Measurements from ENCODE around the gene GTPBP2. TPM values are rescaled to one million over a fixed set of nuclear protein-coding genes. Genes with fewer than 3 reads are reported as not detected.
A peak's percentile ranks its signal among the peaks of the same experiment; 100 is the strongest.

Gene GTPBP2
- total and polyA plus RNA-seq, 2 of the 13 experiments (the other 11 are each of a cell fraction or from before 2014, with no cell fraction given) = 26.9 to 88.2 TPM

DNA sequence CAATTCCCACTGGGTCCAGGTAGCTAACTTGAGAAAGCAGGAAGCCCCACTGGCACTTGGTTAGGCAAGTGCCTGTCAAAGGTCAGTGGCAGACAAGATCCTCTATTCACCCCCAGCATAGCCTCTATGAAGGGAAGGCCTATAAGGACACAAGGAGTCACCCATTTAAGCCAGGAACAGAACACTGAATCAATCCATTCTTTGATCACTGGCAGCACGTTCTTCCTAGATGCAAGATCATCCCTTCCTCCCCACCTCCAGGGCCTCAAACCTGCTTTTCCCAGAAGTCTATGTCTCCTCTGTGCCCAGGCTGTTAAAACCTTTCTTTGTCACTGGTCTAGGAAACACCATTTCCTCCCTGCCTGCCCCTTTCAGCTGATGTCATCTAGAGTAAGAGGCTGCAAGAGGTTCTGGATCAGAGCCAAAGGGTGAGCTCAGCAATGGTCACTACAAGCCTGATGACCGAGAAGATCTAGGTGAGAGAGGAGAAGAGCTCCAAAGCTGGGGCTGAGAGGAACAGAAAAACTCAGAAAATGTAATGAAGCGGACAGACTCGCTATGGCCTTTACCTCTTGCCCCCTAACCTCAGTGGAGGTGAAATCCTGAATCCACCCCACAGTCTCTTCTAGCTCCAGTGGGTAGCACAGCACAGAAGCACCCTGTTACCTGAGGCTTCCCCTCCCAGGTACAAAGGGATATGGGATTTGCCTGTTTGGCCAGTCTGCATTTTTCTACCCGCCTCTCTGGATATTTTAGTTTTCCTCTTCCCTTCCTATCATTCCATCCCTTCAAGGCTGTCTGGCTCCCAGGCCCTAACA is 1.8 kb downstream of the GTPBP2 start (continued):
- TF ChIP-seq, protein P1, sequence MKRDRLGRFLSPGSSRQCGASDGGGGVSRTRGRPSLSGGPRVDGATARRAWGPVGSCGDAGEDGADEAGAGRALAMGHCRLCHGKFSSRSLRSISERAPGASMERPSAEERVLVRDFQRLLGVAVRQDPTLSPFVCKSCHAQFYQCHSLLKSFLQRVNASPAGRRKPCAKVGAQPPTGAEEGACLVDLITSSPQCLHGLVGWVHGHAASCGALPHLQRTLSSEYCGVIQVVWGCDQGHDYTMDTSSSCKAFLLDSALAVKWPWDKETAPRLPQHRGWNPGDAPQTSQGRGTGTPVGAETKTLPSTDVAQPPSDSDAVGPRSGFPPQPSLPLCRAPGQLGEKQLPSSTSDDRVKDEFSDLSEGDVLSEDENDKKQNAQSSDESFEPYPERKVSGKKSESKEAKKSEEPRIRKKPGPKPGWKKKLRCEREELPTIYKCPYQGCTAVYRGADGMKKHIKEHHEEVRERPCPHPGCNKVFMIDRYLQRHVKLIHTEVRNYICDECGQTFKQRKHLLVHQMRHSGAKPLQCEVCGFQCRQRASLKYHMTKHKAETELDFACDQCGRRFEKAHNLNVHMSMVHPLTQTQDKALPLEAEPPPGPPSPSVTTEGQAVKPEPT (CRISPR knock-in tag; IDR thresholded peaks at IDR 0.05; ENCODE audit: low read depth) = no peak
- no peak for TF ChIP-seq ARNTL (CRISPR knock-in tag; IDR thresholded peaks at IDR 0.05)
- peak; percentile 50 for TF ChIP-seq MED1 (CRISPR knock-in tag; IDR thresholded peaks at IDR 0.05)
- TF ChIP-seq HHEX (CRISPR knock-in tag; IDR thresholded peaks at IDR 0.05) = no peak
- peak; percentile 14; the same call in 1 of the 2 replicates for TF ChIP-seq ZFP36L2 (CRISPR knock-in tag; IDR thresholded peaks at IDR 0.05)
- peak; percentile 77 for TF ChIP-seq SAP130 (CRISPR knock-in tag; IDR thresholded peaks at IDR 0.05; ENCODE audit: low read depth)
- no peak; the same call in 1 of the 2 replicates for TF ChIP-seq ZSCAN9 (CRISPR knock-in tag; IDR thresholded peaks at IDR 0.05; ENCODE audit: borderline replicate concordance)
- peak; percentile 83 for TF ChIP-seq ATF7 (IDR thresholded peaks at IDR 0.05)
- no peak for TF ChIP-seq ATF7 (CRISPR knock-in tag; IDR thresholded peaks at IDR 0.05)
- TF ChIP-seq, protein P2, sequence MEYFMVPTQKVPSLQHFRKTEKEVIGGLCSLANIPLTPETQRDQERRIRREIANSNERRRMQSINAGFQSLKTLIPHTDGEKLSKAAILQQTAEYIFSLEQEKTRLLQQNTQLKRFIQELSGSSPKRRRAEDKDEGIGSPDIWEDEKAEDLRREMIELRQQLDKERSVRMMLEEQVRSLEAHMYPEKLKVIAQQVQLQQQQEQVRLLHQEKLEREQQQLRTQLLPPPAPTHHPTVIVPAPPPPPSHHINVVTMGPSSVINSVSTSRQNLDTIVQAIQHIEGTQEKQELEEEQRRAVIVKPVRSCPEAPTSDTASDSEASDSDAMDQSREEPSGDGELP (IDR thresholded peaks at IDR 0.05; ENCODE audit: borderline replicate concordance, low read depth) = peak; percentile 67; the same call in 1 of the 2 replicates
- peak; percentile 46; the same call in 1 of the 2 replicates for TF ChIP-seq KAT8 (CRISPR knock-in tag; IDR thresholded peaks at IDR 0.05)
- peak; percentile 24; the same call in 1 of the 2 replicates for TF ChIP-seq TAF1 (CRISPR knock-in tag; IDR thresholded peaks at IDR 0.05)
- TF ChIP-seq, protein P3, sequence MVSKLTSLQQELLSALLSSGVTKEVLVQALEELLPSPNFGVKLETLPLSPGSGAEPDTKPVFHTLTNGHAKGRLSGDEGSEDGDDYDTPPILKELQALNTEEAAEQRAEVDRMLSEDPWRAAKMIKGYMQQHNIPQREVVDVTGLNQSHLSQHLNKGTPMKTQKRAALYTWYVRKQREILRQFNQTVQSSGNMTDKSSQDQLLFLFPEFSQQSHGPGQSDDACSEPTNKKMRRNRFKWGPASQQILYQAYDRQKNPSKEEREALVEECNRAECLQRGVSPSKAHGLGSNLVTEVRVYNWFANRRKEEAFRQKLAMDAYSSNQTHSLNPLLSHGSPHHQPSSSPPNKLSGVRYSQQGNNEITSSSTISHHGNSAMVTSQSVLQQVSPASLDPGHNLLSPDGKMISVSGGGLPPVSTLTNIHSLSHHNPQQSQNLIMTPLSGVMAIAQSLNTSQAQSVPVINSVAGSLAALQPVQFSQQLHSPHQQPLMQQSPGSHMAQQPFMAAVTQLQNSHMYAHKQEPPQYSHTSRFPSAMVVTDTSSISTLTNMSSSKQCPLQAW (CRISPR knock-in tag; IDR thresholded peaks at IDR 0.05) = 0 out of 2 replicates have a peak, but pooled peaks have one; percentile 48
- TF ChIP-seq ZNF282 (IDR thresholded peaks at IDR 0.05; ENCODE audit: partially characterized antibody) = no peak
- TF ChIP-seq, protein P4, sequence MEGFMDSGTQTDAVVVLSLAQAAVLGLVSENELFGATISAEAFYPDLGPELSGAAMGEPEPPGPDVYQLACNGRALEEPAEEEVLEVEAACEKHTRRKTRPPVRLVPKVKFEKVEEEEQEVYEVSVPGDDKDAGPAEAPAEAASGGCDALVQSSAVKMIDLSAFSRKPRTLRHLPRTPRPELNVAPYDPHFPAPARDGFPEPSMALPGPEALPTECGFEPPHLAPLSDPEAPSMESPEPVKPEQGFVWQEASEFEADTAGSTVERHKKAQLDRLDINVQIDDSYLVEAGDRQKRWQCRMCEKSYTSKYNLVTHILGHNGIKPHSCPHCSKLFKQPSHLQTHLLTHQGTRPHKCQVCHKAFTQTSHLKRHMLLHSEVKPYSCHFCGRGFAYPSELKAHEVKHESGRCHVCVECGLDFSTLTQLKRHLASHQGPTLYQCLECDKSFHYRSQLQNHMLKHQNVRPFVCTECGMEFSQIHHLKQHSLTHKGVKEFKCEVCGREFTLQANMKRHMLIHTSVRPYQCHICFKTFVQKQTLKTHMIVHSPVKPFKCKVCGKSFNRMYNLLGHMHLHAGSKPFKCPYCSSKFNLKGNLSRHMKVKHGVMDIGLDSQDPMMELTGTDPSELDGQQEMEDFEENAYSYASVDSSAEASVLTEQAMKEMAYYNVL (CRISPR knock-in tag; IDR thresholded peaks at IDR 0.05; ENCODE audit: borderline replicate concordance) = peak; percentile 44; the same call in 1 of the 2 replicates
